WI38 (cell line): ENCODE data around the gene ICE1.
"Not testable (repeated sequence)": the region's sequence is repeated elsewhere in the genome, so short reads cannot be mapped to it uniquely, and the experiment has no call there.

Source experiments
- H3K4me3 ChIP-seq: 2 replicates; pipeline ENCODE4 v1.5.1; 2011; ENCODE audit warnings: low read depth, mild to moderate bottlenecking, control low read depth, low read length
- CTCF ChIP-seq: IDR thresholded peaks from 2 replicates; pipeline ENCODE4 v1.5.1; 2012; ENCODE audit warnings: low read depth, mild to moderate bottlenecking, control low read depth, low read length

ICE1 gene

GRCh38 chr5:5499442-5499841, 77.0 kb downstream of the ICE1 start:
- TF ChIP-seq CTCF: no peak
- H3K4me3 ChIP-seq: no peak overlapping the region

GRCh38 chr5:5504325-5504724, 81.8 kb downstream of the ICE1 start:
- TF ChIP-seq CTCF: no peak

GRCh38 chr5:5505815-5506214, 83.3 kb downstream of the ICE1 start:
- TF ChIP-seq CTCF: no peak
- H3K4me3 ChIP-seq: no peak overlapping the region

More at GRCh38 chr5:5504325-5504724, 81.8 kb downstream of the ICE1 start:
- no peak overlapping the region for H3K4me3 ChIP-seq

GRCh38 chr5:5508391-5508790, 85.9 kb downstream of the ICE1 start:
- TF ChIP-seq CTCF: no peak
- no peak overlapping the region for H3K4me3 ChIP-seq

- no peak overlapping the region for H3K4me3 ChIP-seq
- TF ChIP-seq CTCF: no peak
Observed at GRCh38 chr5:5511904-5512416, 89.5 kb downstream of the ICE1 start.

GRCh38 chr5:5512543-5512942, 90.1 kb downstream of the ICE1 start:
- H3K4me3 ChIP-seq: no peak overlapping the region
- no peak for TF ChIP-seq CTCF

- H3K4me3 ChIP-seq: not testable (repeated sequence)
Observed at GRCh38 chr5:5520622-5521021, 98.1 kb downstream of the ICE1 start.

- no peak overlapping the region for H3K4me3 ChIP-seq
Observed at GRCh38 chr5:5521029-5521428, 98.6 kb downstream of the ICE1 start.

More at GRCh38 chr5:5521029-5521428, 98.6 kb downstream of the ICE1 start:
- TF ChIP-seq CTCF: no peak
